Loucy (cell line): ENCODE measurements around the gene CPD.

Experiments
- H2AFZ ChIP-seq: fragments of 200-600 bp; sonication (generic); 2 replicates; pipeline ENCODE4 v1.6.0; 2016; ENCODE audit warnings: antibody characterized with exemption, mild to moderate bottlenecking, low read length, moderate library complexity
- H3F3A ChIP-seq: fragments of 200-600 bp; 2 replicates; pipeline ENCODE4 v1.6.0; 2016; ENCODE audit warnings: antibody characterized with exemption, low read depth, mild to moderate bottlenecking
- H3K27me3 ChIP-seq: fragments of 200-600 bp; sonication (generic); 2 replicates; pipeline ENCODE4 v1.6.1; 2014; ENCODE audit warnings: low read length, mild to moderate bottlenecking; ENCODE audit not compliant: insufficient read depth, poor library complexity, severe bottlenecking
- H3K36me3 ChIP-seq: fragments of 200-600 bp; sonication (generic); 2 replicates; pipeline ENCODE4 v1.6.1; 2016; ENCODE audit warnings: low read length; ENCODE audit not compliant: insufficient read depth
- H3K4me1 ChIP-seq: fragments of 200-600 bp; sonication (generic); 2 replicates; pipeline ENCODE4 v1.5.1; 2014; ENCODE audit warnings: low read length, mild to moderate bottlenecking; ENCODE audit not compliant: insufficient read depth, poor library complexity, severe bottlenecking
- H3K4me2 ChIP-seq: fragments of 200-600 bp; sonication (generic); 2 replicates; pipeline ENCODE4 v1.6.0; 2014; ENCODE audit warnings: antibody characterized with exemption, low read length, low read depth, mild to moderate bottlenecking; ENCODE audit not compliant: poor library complexity, severe bottlenecking
- H3K4me3 ChIP-seq: fragments of 200-600 bp; sonication (generic); 2 replicates; pipeline ENCODE4 v1.5.1; 2014; ENCODE audit warnings: low read length, mild to moderate bottlenecking, mixed read lengths; ENCODE audit not compliant: poor library complexity, severe bottlenecking
- H3K79me2 ChIP-seq: fragments of 200-600 bp; sonication (generic); 2 replicates; pipeline ENCODE4 v1.6.1; 2014; ENCODE audit warnings: low read length; ENCODE audit not compliant: insufficient read depth
- H3K9ac ChIP-seq: fragments of 200-600 bp; sonication (generic); 2 replicates; pipeline ENCODE4 v1.6.0; 2014; ENCODE audit warnings: mild to moderate bottlenecking, low read depth, low read length, moderate library complexity; ENCODE audit not compliant: poor library complexity, severe bottlenecking
- H3K9me2 ChIP-seq: fragments of 200-600 bp; sonication (generic); replicated peaks from 2 replicates; pipeline ENCODE4 v1.6.1; 2016; ENCODE audit warnings: low read depth, low read length, mixed read lengths
- H3K9me3 ChIP-seq: fragments of 200-600 bp; sonication (generic); 2 replicates; pipeline ENCODE4 v1.6.1; 2014; ENCODE audit warnings: mild to moderate bottlenecking, antibody characterized with exemption, low read length, low read depth; ENCODE audit not compliant: insufficient read depth
- H4K20me1 ChIP-seq: fragments of 200-600 bp; sonication (generic); 2 replicates; pipeline ENCODE4 v1.6.0; 2014; ENCODE audit warnings: antibody characterized with exemption, low read length, mild to moderate bottlenecking; ENCODE audit not compliant: insufficient read depth, poor library complexity, severe bottlenecking
- CTCF ChIP-seq: fragments of 200-600 bp; sonication (generic); conservative IDR thresholded peaks from 2 replicates; pipeline ENCODE4 v1.5.1; 2014; ENCODE audit warnings: mild to moderate bottlenecking, antibody characterized with exemption, low read length
- EZH2phosphoT487 ChIP-seq: fragments of 200-600 bp; IDR thresholded peaks from 2 replicates; pipeline ENCODE4 v1.6.1; 2018; ENCODE audit warnings: antibody characterized with exemption, mild to moderate bottlenecking, moderate library complexity, borderline replicate concordance

Gene CPD

GRCh38 chr17:30378825-30379302 is at the start of gene CPD:
TSS of gene CPD (plus strand) at chr17:30378927. CDS start at chr17:30378981, 54 bp downstream.
- Histone ChIP-seq H2AFZ (peak within 1 kb of the TSS; percentile 97), H3F3A (peaks cover 2% of the 10 kb centered on the region; the same call in 1 of the 2 replicates), H3K36me3 (no peaks in the 10 kb centered on the region)

DNA sequence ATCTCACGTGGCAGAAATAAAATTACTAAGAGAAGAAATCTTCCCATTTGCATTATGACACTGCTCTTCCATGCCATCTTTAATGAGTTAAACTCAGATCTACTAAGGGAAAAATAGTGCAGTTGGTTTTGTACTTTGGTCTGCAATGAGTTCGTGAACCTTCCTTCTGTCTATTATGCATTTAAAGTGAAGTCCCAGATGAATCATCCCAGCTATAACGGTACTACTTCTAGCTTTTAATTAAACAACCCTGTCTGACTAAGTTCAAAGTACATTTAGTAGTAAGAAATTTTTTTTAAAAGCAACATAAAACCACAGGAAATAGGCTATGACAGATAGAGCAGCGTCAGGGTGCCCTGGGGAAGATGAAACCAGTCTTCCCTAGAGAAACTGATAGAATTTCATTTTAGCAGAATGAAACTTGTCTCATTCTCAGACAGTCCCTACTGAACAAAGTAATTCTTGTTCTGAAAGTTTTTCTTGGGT is 46.6 kb upstream of the CPD start:
- H3K4me3 ChIP-seq, result peak overlapping the region; percentile 45
- H3K9me3 ChIP-seq, result no peaks in the 10 kb centered on the region
- H2AFZ ChIP-seq, result 0 out of 2 replicates have a peak overlapping the region, but pooled peaks have one; percentile 1
- peak overlapping the region; percentile 4 for H3K9ac ChIP-seq
- H3K4me1 ChIP-seq, result peaks cover 24% of the 10 kb centered on the region
- no peak for TF ChIP-seq CTCF
- no peak for TF ChIP-seq EZH2phosphoT487
- H3K27me3 ChIP-seq, result no peaks in the 10 kb centered on the region
- H3K36me3 ChIP-seq, result no peaks in the 10 kb centered on the region
- peak overlapping the region; percentile 63 for H3K4me2 ChIP-seq
- no peaks in the 10 kb centered on the region for H3K79me2 ChIP-seq
- H3F3A ChIP-seq, result peaks cover 6% of the 10 kb centered on the region; the same call in 1 of the 2 replicates
- H4K20me1 ChIP-seq, result no peaks in the 10 kb centered on the region
- no peaks in the 10 kb centered on the region for H3K9me2 ChIP-seq

More at GRCh38 chr17:30378825-30379302, at the start of gene CPD:
- no peaks in the 10 kb centered on the region for H3K27me3 ChIP-seq
- peaks cover 25% of the 10 kb centered on the region for H4K20me1 ChIP-seq
- H3K4me3 ChIP-seq, result peak within 1 kb of the TSS; percentile 74
- TF ChIP-seq CTCF, result no peak
- no peak for TF ChIP-seq EZH2phosphoT487
- H3K4me1 ChIP-seq, result peaks cover 42% of the 10 kb centered on the region
- peaks cover 27% of the 10 kb centered on the region for H3K79me2 ChIP-seq
- H3K9me3 ChIP-seq, result no peaks in the 10 kb centered on the region
- peak within 1 kb of the TSS; percentile 74 for H3K4me2 ChIP-seq
- no peaks in the 10 kb centered on the region for H3K9me2 ChIP-seq
- H3K9ac ChIP-seq, result peak within 1 kb of the TSS; percentile 75

- no peaks in the 10 kb centered on the region for H4K20me1 ChIP-seq
- H3K79me2 ChIP-seq, result no peaks in the 10 kb centered on the region
- H3F3A ChIP-seq, result peaks cover 6% of the 10 kb centered on the region; the same call in 1 of the 2 replicates
- H3K4me1 ChIP-seq, result peaks cover 24% of the 10 kb centered on the region
- H3K4me3 ChIP-seq, result no peak within 1 kb of the TSS
- no peaks in the 10 kb centered on the region for H3K9me3 ChIP-seq
- TF ChIP-seq EZH2phosphoT487 (no peak), CTCF (no peak)
- H3K9ac ChIP-seq, result no peak within 1 kb of the TSS
- no peaks in the 10 kb centered on the region for H3K27me3 ChIP-seq
- H3K4me2 ChIP-seq, result no peak within 1 kb of the TSS
- H2AFZ ChIP-seq, result 0 out of 2 replicates have a peak within 1 kb of the TSS, but pooled peaks have one; percentile 13
- no peaks in the 10 kb centered on the region for H3K9me2 ChIP-seq
- H3K36me3 ChIP-seq, result no peaks in the 10 kb centered on the region
Observed at GRCh38 chr17:30333503-30334360, 45.0 kb upstream of the CPD start, which contains the start of gene TMIGD1. TSS of gene TMIGD1 (minus strand) at chr17:30334057. CDS start at chr17:30332133, 1,924 bp downstream.
